Prostate gland (tissue), 2 donors: Measurements from ENCODE around the gene NEU4. TPM values are rescaled to one million over a fixed set of nuclear protein-coding genes. Genes with fewer than 3 reads are reported as not detected.

Source experiments
- DNase-seq: peaks from one replicate; pipeline ENCODE4 v3.0.0-alpha.2; 2019; ENCODE audit warnings: low spot score
- H3K27ac ChIP-seq, 2 donors: fragments of 200-600 bp; sonication (generic); 2 replicates each; pipeline ENCODE4 v1.5.1; 2017 to 2019
- H3K27me3 ChIP-seq: fragments of 200-600 bp; sonication (generic); replicated peaks from 2 replicates; pipeline ENCODE4 v1.5.1; 2019; ENCODE audit not compliant: insufficient read depth
- H3K36me3 ChIP-seq, 2 donors: fragments of 200-600 bp; sonication (generic); 1 replicate in 1 of 2; 2 replicates in 1 of 2; pipeline versions ENCODE4 v1.5.1 to v1.8.1; 2017 to 2019
- H3K4me1 ChIP-seq: fragments of 200-600 bp; sonication (generic); replicated peaks from 2 replicates; pipeline ENCODE4 v1.5.1; 2019
- H3K4me3 ChIP-seq, 2 donors: fragments of 200-600 bp; sonication (generic); 2 replicates each; pipeline ENCODE4 v1.5.1; 2017 to 2019
- H3K9me3 ChIP-seq: fragments of 200-600 bp; sonication (generic); 2 replicates; pipeline ENCODE4 v1.5.1; 2017
- CTCF ChIP-seq, 4 experiments: fragments of 200-600 bp in 2 of 4; fragments of 450-650 bp in 2 of 4; sonication (generic) in 2 of 4; IDR thresholded peaks; 1 replicate in 3 of 4; 2 replicates in 1 of 4; pipeline ENCODE4 v1.5.1; 2016 to 2019; ENCODE audit warnings: antibody characterized with exemption in 4 of 4, mild to moderate bottlenecking in 2 of 4, moderate library complexity in 2 of 4
- POLR2A ChIP-seq: fragments of 450-650 bp; IDR thresholded peaks from one replicate; pipeline ENCODE4 v1.6.1; 2016; ENCODE audit warnings: antibody characterized with exemption, mild to moderate bottlenecking
- POLR2AphosphoS5 ChIP-seq: sonication (generic); formaldehyde crosslinking; IDR thresholded peaks from one replicate; pipeline ENCODE4 v1.6.1; 2017; ENCODE audit warnings: antibody characterized with exemption
- WGBS: methylation state at CpG from one replicate; pipeline ENCODE4 v1.1.5; 2018; 5-methylcytosine and 5-hydroxymethylcytosine counted together
- intact Hi-C: fragments of 100-400 bp; cut with DNase I; formaldehyde crosslinking; loops from one replicate; pipeline ENCODE4 v1.14.2; 2022
- total RNA-seq, 2 donors: library from RNA; depleted of rRNA; stranded (reverse); fragments of >200 nt; gene quantifications; one replicate each; pipeline ENCODE4 v1.1.0, GENCODE V29; 2016

Gene NEU4
- total RNA-seq, 2 donors from 2014 or later, result 0.62 TPM; not detected in 1

- no peaks in the 10 kb centered on the region for H3K36me3 ChIP-seq
- no peak for DNase-seq
- no peak overlapping the region for H3K27ac ChIP-seq
- WGBS, result 91% methylated on average over 21 of the region's 22 CpGs
- no peak overlapping the region for H3K4me3 ChIP-seq
- H3K4me1 ChIP-seq, result no peaks in the 10 kb centered on the region
- intact Hi-C loops, result no loop called here
- H3K27me3 ChIP-seq, result no peaks in the 10 kb centered on the region
- TF ChIP-seq POLR2AphosphoS5, result no peak
- TF ChIP-seq POLR2A, result no peak
- TF ChIP-seq CTCF (IDR thresholded peaks at IDR 0.05), result no peak
- no peaks in the 10 kb centered on the region for H3K9me3 ChIP-seq
Observed at GRCh38 chr2:241862775-241863535, 54.0 kb downstream of the NEU4 start.

- Histone ChIP-seq H3K27ac (no peak overlapping the region), H3K4me1 (no peaks in the 10 kb centered on the region), H3K36me3 (no peaks in the 10 kb centered on the region), H3K27me3 (no peaks in the 10 kb centered on the region), H3K9me3 (no peaks in the 10 kb centered on the region), H3K4me3 (no peak overlapping the region)
- WGBS, result 13% methylated on average over 29 of the region's 29 CpGs
- TF ChIP-seq POLR2A (no peak), CTCF (IDR thresholded peaks at IDR 0.05) (no peak), POLR2AphosphoS5 (no peak)
- intact Hi-C loops, result no loop called here
- no peak for DNase-seq
Observed at GRCh38 chr2:241863536-241863954, 54.6 kb downstream of the NEU4 start.

- H3K27me3 ChIP-seq, result no peaks in the 10 kb centered on the region
- no peaks in the 10 kb centered on the region for H3K9me3 ChIP-seq
- intact Hi-C loops, result no loop called here
- 91% methylated on average over 2 of the region's 2 CpGs for WGBS
- no peak for DNase-seq
- no peak for TF ChIP-seq POLR2AphosphoS5
- TF ChIP-seq POLR2A, result no peak
- TF ChIP-seq CTCF (IDR thresholded peaks at IDR 0.05), result no peak
- H3K27ac ChIP-seq, result no peak overlapping the region
- H3K36me3 ChIP-seq, result no peaks in the 10 kb centered on the region
- H3K4me1 ChIP-seq, result peaks cover 5% of the 10 kb centered on the region
- no peak overlapping the region for H3K4me3 ChIP-seq
Observed at GRCh38 chr2:241864168-241864849, 55.3 kb downstream of the NEU4 start.

GRCh38 chr2:241864850-241865213 is 55.8 kb downstream of the NEU4 start:
- peaks cover 5% of the 10 kb centered on the region for H3K4me1 ChIP-seq
- H3K27me3 ChIP-seq, result no peaks in the 10 kb centered on the region
- H3K4me3 ChIP-seq, result no peak overlapping the region
- TF ChIP-seq POLR2A, result no peak
- no peak for TF ChIP-seq CTCF (IDR thresholded peaks at IDR 0.05)
- no peak for TF ChIP-seq POLR2AphosphoS5
- DNase-seq, result no peak
- WGBS, result 93% methylated on average over 5 of the region's 5 CpGs
- no peaks in the 10 kb centered on the region for H3K36me3 ChIP-seq
- H3K27ac ChIP-seq, result no peak overlapping the region
- H3K9me3 ChIP-seq, result no peaks in the 10 kb centered on the region
- intact Hi-C loops, result no loop called here

GRCh38 chr2:241865416-241865956 is 56.5 kb downstream of the NEU4 start:
- TF ChIP-seq POLR2A, result no peak
- TF ChIP-seq CTCF (IDR thresholded peaks at IDR 0.05), result no peak
- TF ChIP-seq POLR2AphosphoS5, result no peak
- intact Hi-C loops, result no loop called here
- no peak overlapping the region for H3K4me3 ChIP-seq

More at GRCh38 chr2:241865416-241865956, 56.5 kb downstream of the NEU4 start:
- Histone ChIP-seq H3K36me3 (no peaks in the 10 kb centered on the region), H3K4me1 (peaks cover 5% of the 10 kb centered on the region), H3K27me3 (no peaks in the 10 kb centered on the region), H3K9me3 (no peaks in the 10 kb centered on the region), H3K27ac (no peak overlapping the region)
- no peak for DNase-seq
- 89% methylated on average over 3 of the region's 3 CpGs for WGBS
